Lower leg skin (tissue), 4 donors: ENCODE results near the gene ZNF566. TPM values are rescaled to one million over a fixed set of nuclear protein-coding genes. Genes with fewer than 3 reads are reported as not detected.

Experiments used
- DNase-seq, 2 donors: peaks; one replicate each; pipeline ENCODE4 v3.0.0-alpha.2; 2019; ENCODE audit warnings: low spot score in 2 of 2
- H3K4me3 ChIP-seq: fragments of 200-600 bp; sonication (generic); 2 replicates; pipeline ENCODE4 v1.5.1; 2017; ENCODE audit warnings: mild to moderate bottlenecking, low read depth; ENCODE audit not compliant: poor library complexity, severe bottlenecking
- POLR2A ChIP-seq, 2 donors: fragments of 450-650 bp; IDR thresholded peaks; one replicate each; pipeline ENCODE4 v1.6.1; 2016 to 2017; ENCODE audit warnings: antibody characterized with exemption in 2 of 2, mild to moderate bottlenecking in 1 of 2, moderate library complexity in 1 of 2
- WGBS, 2 donors: methylation state at CpG; one replicate each; pipeline ENCODE4 v1.1.5; 2018; 5-methylcytosine and 5-hydroxymethylcytosine counted together
- intact Hi-C: fragments of 100-400 bp; cut with DNase I; formaldehyde crosslinking; loops from one replicate; pipeline ENCODE4 v1.15.0; 2023; ENCODE audit warnings: low total_unique reads
- total RNA-seq, 4 donors: library from RNA; depleted of rRNA; stranded (reverse); fragments of >200 nt; gene quantifications; one replicate each; pipeline ENCODE4 v1.1.0, GENCODE V29; 2016
- TF ChIP-seq, protein P1 (sequence below), 3 donors: fragments of 450-650 bp; IDR thresholded peaks; one replicate each; pipeline ENCODE4 v1.5.1; 2016; ENCODE audit warnings: antibody characterized with exemption in 3 of 3, mild to moderate bottlenecking in 3 of 3, moderate library complexity in 2 of 3

The ZNF566 gene
- total RNA-seq, 4 donors from 2014 or later = 4.8 to 10.2 (median 5.7) TPM

GRCh38 chr19:36421749-36422481, 67.4 kb downstream of the ZNF566 start:
- H3K4me3 ChIP-seq = peak overlapping the region; percentile 11
- WGBS, 2 donors = 21 to 42% methylated on average over 19 to 33 of the region's 33 CpGs
- intact Hi-C loops = no loop called here
- DNase-seq = no peak
- TF ChIP-seq, protein P1, sequence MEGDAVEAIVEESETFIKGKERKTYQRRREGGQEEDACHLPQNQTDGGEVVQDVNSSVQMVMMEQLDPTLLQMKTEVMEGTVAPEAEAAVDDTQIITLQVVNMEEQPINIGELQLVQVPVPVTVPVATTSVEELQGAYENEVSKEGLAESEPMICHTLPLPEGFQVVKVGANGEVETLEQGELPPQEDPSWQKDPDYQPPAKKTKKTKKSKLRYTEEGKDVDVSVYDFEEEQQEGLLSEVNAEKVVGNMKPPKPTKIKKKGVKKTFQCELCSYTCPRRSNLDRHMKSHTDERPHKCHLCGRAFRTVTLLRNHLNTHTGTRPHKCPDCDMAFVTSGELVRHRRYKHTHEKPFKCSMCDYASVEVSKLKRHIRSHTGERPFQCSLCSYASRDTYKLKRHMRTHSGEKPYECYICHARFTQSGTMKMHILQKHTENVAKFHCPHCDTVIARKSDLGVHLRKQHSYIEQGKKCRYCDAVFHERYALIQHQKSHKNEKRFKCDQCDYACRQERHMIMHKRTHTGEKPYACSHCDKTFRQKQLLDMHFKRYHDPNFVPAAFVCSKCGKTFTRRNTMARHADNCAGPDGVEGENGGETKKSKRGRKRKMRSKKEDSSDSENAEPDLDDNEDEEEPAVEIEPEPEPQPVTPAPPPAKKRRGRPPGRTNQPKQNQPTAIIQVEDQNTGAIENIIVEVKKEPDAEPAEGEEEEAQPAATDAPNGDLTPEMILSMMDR (IDR thresholded peaks at IDR 0.05) = no peak
- TF ChIP-seq POLR2A (IDR thresholded peaks at IDR 0.05) = no peak

- no peak for DNase-seq
- H3K4me3 ChIP-seq = peak overlapping the region; percentile 11
- WGBS, 2 donors = 21 to 23% methylated on average over 36 to 49 of the region's 61 CpGs
- intact Hi-C loops = no loop called here
- TF ChIP-seq, protein P1 (IDR thresholded peaks at IDR 0.05) = no peak
- no peak for TF ChIP-seq POLR2A (IDR thresholded peaks at IDR 0.05)
Measured at GRCh38 chr19:36420961-36421748, 68.2 kb downstream of the ZNF566 start.

DNA sequence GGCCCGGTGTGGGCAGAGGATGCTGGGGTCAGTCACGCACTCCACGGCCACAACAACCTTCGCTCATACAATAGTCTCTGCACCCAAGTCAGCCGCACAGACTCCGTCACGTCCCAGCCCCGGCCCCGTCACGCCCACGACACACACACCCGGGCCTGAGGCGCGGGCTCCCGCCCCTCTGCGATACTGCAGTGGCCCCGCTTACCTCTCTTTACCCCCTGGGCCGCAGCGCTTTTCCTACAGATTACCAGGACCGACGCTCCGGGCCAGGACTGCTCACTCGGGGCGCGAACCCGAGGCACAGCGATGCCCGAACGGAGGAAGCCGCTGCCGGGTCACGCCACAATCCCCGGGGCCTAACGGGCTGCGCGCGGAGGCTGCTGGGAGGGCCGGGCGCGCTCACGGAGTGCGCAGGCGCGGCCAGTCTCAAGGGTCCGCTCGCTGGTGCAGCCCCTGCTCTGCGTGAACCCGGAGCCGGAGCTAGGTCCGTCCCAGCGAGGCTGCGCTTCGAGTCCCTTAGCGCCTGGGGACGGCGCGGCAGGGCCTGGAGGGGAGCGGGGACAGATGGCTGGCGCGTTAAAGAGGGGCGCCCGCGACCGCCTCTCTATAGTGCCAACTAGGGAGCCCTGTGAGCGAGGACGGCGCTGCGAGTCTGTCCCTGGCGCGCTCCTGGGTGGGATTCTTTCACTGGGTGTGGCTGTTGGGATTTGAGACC, 70.9 kb downstream of the ZNF566 start, which contains the start of gene ZFP82:
TSS of gene ZFP82 (minus strand) at position 358 of the 715 bp plus-strand sequence. CDS start 8,855 bp downstream, outside the sequence.
- no peak for TF ChIP-seq POLR2A (IDR thresholded peaks at IDR 0.05)
- TF ChIP-seq, protein P1 (IDR thresholded peaks at IDR 0.05) = no peak
- peak; percentile 22 to 92 for DNase-seq
- WGBS, 2 donors = 1 to 2% methylated on average over 29 to 38 of the region's 70 CpGs
- intact Hi-C loops = no loop called here
- peak within 1 kb of the TSS; percentile 51 for H3K4me3 ChIP-seq

GRCh38 chr19:36417752-36418286, 71.5 kb downstream of the ZNF566 start:
- H3K4me3 ChIP-seq = peak overlapping the region; percentile 51
- DNase-seq = no peak
- intact Hi-C loops = no loop called here
- WGBS, 2 donors = 25% methylated on average over 20 to 25 of the region's 25 CpGs
- TF ChIP-seq, protein P1 (IDR thresholded peaks at IDR 0.05) = no peak
- TF ChIP-seq POLR2A (IDR thresholded peaks at IDR 0.05) = no peak

- 84 to 90% methylated on average over 5 of the region's 5 CpGs for WGBS, 2 donors
- TF ChIP-seq POLR2A (IDR thresholded peaks at IDR 0.05) = no peak
- TF ChIP-seq, protein P1 (IDR thresholded peaks at IDR 0.05) = no peak
- no peak for DNase-seq
- intact Hi-C loops = no loop called here
- H3K4me3 ChIP-seq = no peak overlapping the region
Measured at GRCh38 chr19:36409841-36410240, 79.5 kb downstream of the ZNF566 start.
